ENCODE results near the gene NCOR2. TPM values are rescaled to one million over a fixed set of nuclear protein-coding genes. Genes with fewer than 3 reads are reported as not detected.

Gene NCOR2
- total and polyA plus RNA-seq, 10 of the 15 experiments (the other 5 are each of a cell fraction or from before 2014, with no cell fraction given), result 0.43 to 179 (median 14.9) TPM

GRCh38 chr12:124525455-124525854, 42.0 kb downstream of the NCOR2 start:
- SMC1A ChIA-PET (ENCODE audit: uncharacterized antibody, unreplicated experiment), result interaction anchor here (1.5 kb wide), 1 partner anchor 36 kb away, joined by 3 read pairs; no protein-coding TSS in a partner anchor
- H3K9me3 ChIP-seq (replicated peaks; ENCODE audit: control insufficient read depth, insufficient read depth, low read length), result no peaks in the 10 kb centered on the region
- whole genome bisulfite sequencing (ENCODE audit: insufficient coverage, insufficient replicate concordance, low lambda C conversion rate, missing lambda C conversion rate), result 94% methylated on average over 13 of the region's 14 CpGs
- intact Hi-C loops (cut with micrococcal nuclease; ENCODE audit: unreplicated experiment), result no loop called here
- H4K20me1 ChIP-seq (ENCODE audit: control insufficient read depth, insufficient read depth), result peaks cover 4% of the 10 kb centered on the region
- H3K27ac ChIP-seq (ENCODE audit: control insufficient read depth, insufficient read depth), result no peak overlapping the region
- no peak overlapping the region for H3K9ac ChIP-seq (ENCODE audit: control insufficient read depth, insufficient read depth, low read length)
- CTCF ChIA-PET, result no interaction called here
- ATAC-seq (no peak), DNase-seq (ENCODE audit: low read depth, low spot score) (no peak), FAIRE-seq (no peak)
- H3K4me1 ChIP-seq (ENCODE audit: control insufficient read depth, insufficient read depth, low read length), result peaks cover 6% of the 10 kb centered on the region
- no peak for TF ChIP-seq TAF1 (IDR thresholded peaks at IDR 0.05; ENCODE audit: borderline replicate concordance, low read depth, low read length)
- no peak for TF ChIP-seq RELA (IDR thresholded peaks at IDR 0.05; ENCODE audit: borderline replicate concordance, partially characterized antibody)
- TF ChIP-seq, protein P1, sequence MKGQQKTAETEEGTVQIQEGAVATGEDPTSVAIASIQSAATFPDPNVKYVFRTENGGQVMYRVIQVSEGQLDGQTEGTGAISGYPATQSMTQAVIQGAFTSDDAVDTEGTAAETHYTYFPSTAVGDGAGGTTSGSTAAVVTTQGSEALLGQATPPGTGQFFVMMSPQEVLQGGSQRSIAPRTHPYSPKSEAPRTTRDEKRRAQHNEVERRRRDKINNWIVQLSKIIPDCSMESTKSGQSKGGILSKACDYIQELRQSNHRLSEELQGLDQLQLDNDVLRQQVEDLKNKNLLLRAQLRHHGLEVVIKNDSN (IDR thresholded peaks at IDR 0.05; ENCODE audit: borderline replicate concordance, extremely low read length, insufficient read depth, low read depth, low read length), result no peak
- peak; percentile 34; the same call in 1 of the 2 replicates for TF ChIP-seq POLR2A (IDR thresholded peaks at IDR 0.05; ENCODE audit: low read depth, low read length)
- no peak for TF ChIP-seq EED (IDR thresholded peaks at IDR 0.05; ENCODE audit: low read depth)
- TF ChIP-seq SUPT20H (IDR thresholded peaks at IDR 0.05; ENCODE audit: borderline replicate concordance, control insufficient read depth, low read depth, low read length), result no peak
- RAD21 ChIA-PET (ENCODE audit: unreplicated experiment), result no interaction called here
- in situ Hi-C loops (cut with MboI), result no loop called here
- H3K36me3 ChIP-seq (ENCODE audit: control insufficient read depth in 2 of 2, insufficient read depth in 2 of 2, low read length in 1 of 2), result peaks cover 5 to 8% of the 10 kb centered on the region in 2 experiments; a peak in 3 of 4 replicates
- peaks cover 15% of the 10 kb centered on the region for H3K79me2 ChIP-seq (ENCODE audit: control insufficient read depth, insufficient read depth, low read length)
- BruUV-seq (replicated peaks), result no TSS peak
- POLR2A ChIA-PET, result no interaction called here
- no peak overlapping the region for H3K4me2 ChIP-seq (ENCODE audit: control insufficient read depth, insufficient read depth)
- no peak overlapping the region for H2AFZ ChIP-seq (ENCODE audit: control insufficient read depth, low read depth, low read length)
- H3K4me3 ChIP-seq, result no peak overlapping the region
- no peaks in the 10 kb centered on the region for H3K27me3 ChIP-seq (replicated peaks in 1 of 2; ENCODE audit: control insufficient read depth in 2 of 2, insufficient read depth in 2 of 2, low read length in 1 of 2)

- H3K79me2 ChIP-seq (ENCODE audit: control insufficient read depth, insufficient read depth, low read length), result peaks cover 21% of the 10 kb centered on the region
- ChIA-PET CTCF (no interaction called here), POLR2A (no interaction called here), RAD21 (ENCODE audit: unreplicated experiment) (no interaction called here), SMC1A (ENCODE audit: uncharacterized antibody, unreplicated experiment) (no interaction called here)
- H3K9me3 ChIP-seq (replicated peaks; ENCODE audit: control insufficient read depth, insufficient read depth, low read length), result no peaks in the 10 kb centered on the region
- H4K20me1 ChIP-seq (ENCODE audit: control insufficient read depth, insufficient read depth), result peaks cover 4% of the 10 kb centered on the region
- in situ Hi-C loops (cut with MboI), result no loop called here
- TF ChIP-seq ZBTB40 (IDR thresholded peaks at IDR 0.05; ENCODE audit: borderline replicate concordance), result no peak
- no peak overlapping the region for H3K27ac ChIP-seq (ENCODE audit: control insufficient read depth, insufficient read depth)
- H3K4me3 ChIP-seq, result no peak overlapping the region
- H3K36me3 ChIP-seq (ENCODE audit: control insufficient read depth in 2 of 2, insufficient read depth in 2 of 2, low read length in 1 of 2), result peaks cover 5% of the 10 kb centered on the region in 2 experiments; a peak in 3 of 4 replicates
- H3K4me2 ChIP-seq (ENCODE audit: control insufficient read depth, insufficient read depth), result no peak overlapping the region
- no peak overlapping the region for H3K9ac ChIP-seq (ENCODE audit: control insufficient read depth, insufficient read depth, low read length)
- WGBS (ENCODE audit: insufficient coverage, insufficient replicate concordance, low lambda C conversion rate, missing lambda C conversion rate), result 81% methylated on average over 13 of the region's 13 CpGs
- ATAC-seq (no peak), DNase-seq (ENCODE audit: low read depth, low spot score) (no peak), FAIRE-seq (no peak)
- H2AFZ ChIP-seq (ENCODE audit: control insufficient read depth, low read depth, low read length), result no peak overlapping the region
- no peaks in the 10 kb centered on the region for H3K27me3 ChIP-seq (replicated peaks in 1 of 2; ENCODE audit: control insufficient read depth in 2 of 2, insufficient read depth in 2 of 2, low read length in 1 of 2)
- intact Hi-C loops (cut with micrococcal nuclease; ENCODE audit: unreplicated experiment), result no loop called here
- TSS peak; percentile 32 for BruUV-seq (replicated peaks)
- H3K4me1 ChIP-seq (ENCODE audit: control insufficient read depth, insufficient read depth, low read length), result peaks cover 6% of the 10 kb centered on the region
These were observed 43.0 kb downstream of the NCOR2 start for GRCh38 chr12:124524231-124524925.
